SH-SY5Y (cell line): Measurements from ENCODE around the gene BCKDK.

ENCODE experiments used
- GATA2 ChIP-seq: IDR thresholded peaks from 2 replicates; pipeline ENCODE4 v1.6.1; 2011; ENCODE audit warnings: mild to moderate bottlenecking, low read depth, low read length
- GATA3 ChIP-seq: IDR thresholded peaks from 2 replicates; pipeline ENCODE4 v1.6.1; 2011; ENCODE audit warnings: low read depth, mild to moderate bottlenecking, low read length, moderate library complexity

GRCh38 chr16:31148281-31148728 lies 40.1 kb downstream of the BCKDK start:
- no peak for TF ChIP-seq GATA2
- no peak for TF ChIP-seq GATA3
